CD4-positive, alpha-beta T cell treated with Interleukin-10 for 1 hour (primary cell): ENCODE measurements around the gene RBM41.
A peak's percentile ranks its signal among the peaks of the same experiment; 100 is the strongest.

Experiments
- DNase-seq: peaks from one replicate; pipeline ENCODE4 v3.0.0-alpha.2; 2020

Gene RBM41

GRCh38 chrX:107025545-107025944 is 93.1 kb downstream of the RBM41 start:
- DNase-seq: peak; percentile 18

- no peak for DNase-seq
Measured at GRCh38 chrX:107014936-107015335, 103.7 kb downstream of the RBM41 start.
